Measurements from ENCODE around the gene CES4A. TPM values are rescaled to one million over a fixed set of nuclear protein-coding genes. Genes with fewer than 3 reads are reported as not detected.

CES4A gene
- total and polyA plus RNA-seq, 7 donors = 4.2 to 41.3 (median 6.0) TPM

GRCh38 chr16:67023689-67024088, 35.3 kb downstream of the CES4A start:
- no peak overlapping the region for H3K27ac ChIP-seq
- intact Hi-C loops (cut with DNase I) = no loop called here
- 88 to 96% (median 96%) methylated on average over 1 of the region's 1 CpG for WGBS, 3 donors
- no peak for TF ChIP-seq CTCF (IDR thresholded peaks at IDR 0.05)
- no peaks in the 10 kb centered on the region for H3K36me3 ChIP-seq (ENCODE audit: insufficient read depth in 1 of 2, low read depth in 1 of 2)
- no peak overlapping the region for H3K4me3 ChIP-seq
- no peaks in the 10 kb centered on the region for H3K27me3 ChIP-seq (ENCODE audit: insufficient read depth in 3 of 3, low read length in 2 of 3)
- no peaks in the 10 kb centered on the region for H3K9me3 ChIP-seq
- DNase-seq (no peak), ATAC-seq (no peak)
- H3K4me1 ChIP-seq = peaks cover 5% of the 10 kb centered on the region

- Histone ChIP-seq H3K4me1 (peaks cover 5% of the 10 kb centered on the region), H3K9me3 (no peaks in the 10 kb centered on the region), H3K36me3 (ENCODE audit: insufficient read depth in 1 of 2, low read depth in 1 of 2) (no peaks in the 10 kb centered on the region), H3K4me3 (no peak overlapping the region), H3K27me3 (ENCODE audit: insufficient read depth in 3 of 3, low read length in 2 of 3) (no peaks in the 10 kb centered on the region), H3K27ac (no peak overlapping the region)
- 60 to 70% (median 61%) methylated on average over 4 of the region's 4 CpGs for WGBS, 3 donors
- no peak for TF ChIP-seq CTCF (IDR thresholded peaks at IDR 0.05)
- DNase-seq = no peak
- no peak for ATAC-seq
- intact Hi-C loops (cut with DNase I) = no loop called here
These were observed 36.2 kb downstream of the CES4A start for GRCh38 chr16:67024384-67025209.

GRCh38 chr16:67025210-67025550, 36.8 kb downstream of the CES4A start:
- no peak for DNase-seq
- H3K36me3 ChIP-seq (ENCODE audit: insufficient read depth in 1 of 2, low read depth in 1 of 2) = no peaks in the 10 kb centered on the region
- no peak overlapping the region for H3K27ac ChIP-seq
- H3K9me3 ChIP-seq = no peaks in the 10 kb centered on the region
- peaks cover 7% of the 10 kb centered on the region for H3K4me1 ChIP-seq
- no peak for TF ChIP-seq CTCF (IDR thresholded peaks at IDR 0.05)
- intact Hi-C loops (cut with DNase I) = no loop called here
- ATAC-seq = no peak
- no peak overlapping the region for H3K4me3 ChIP-seq
- no peaks in the 10 kb centered on the region for H3K27me3 ChIP-seq (ENCODE audit: insufficient read depth in 3 of 3, low read length in 2 of 3)

GRCh38 chr16:67026570-67026969, 38.2 kb downstream of the CES4A start:
- ATAC-seq (no peak), DNase-seq (no peak)
- no peak overlapping the region for H3K27ac ChIP-seq
- H3K4me1 ChIP-seq = peaks cover 20% of the 10 kb centered on the region
- peaks cover 0 to 11% of the 10 kb centered on the region in 2 donors for H3K36me3 ChIP-seq (ENCODE audit: insufficient read depth in 1 of 2, low read depth in 1 of 2)
- no peak overlapping the region for H3K4me3 ChIP-seq
- no peaks in the 10 kb centered on the region for H3K27me3 ChIP-seq (ENCODE audit: insufficient read depth in 3 of 3, low read length in 2 of 3)
- intact Hi-C loops (cut with DNase I) = no loop called here
- no peaks in the 10 kb centered on the region for H3K9me3 ChIP-seq
- TF ChIP-seq CTCF (IDR thresholded peaks at IDR 0.05) = no peak
- 82 to 92% (median 91%) methylated on average over 4 of the region's 4 CpGs for WGBS, 3 donors

- Histone ChIP-seq H3K27ac (no peak overlapping the region), H3K4me1 (peaks cover 20% of the 10 kb centered on the region), H3K36me3 (ENCODE audit: insufficient read depth in 1 of 2, low read depth in 1 of 2) (peaks cover 0 to 11% of the 10 kb centered on the region in 2 donors), H3K9me3 (no peaks in the 10 kb centered on the region), H3K27me3 (ENCODE audit: insufficient read depth in 3 of 3, low read length in 2 of 3) (no peaks in the 10 kb centered on the region), H3K4me3 (no peak overlapping the region)
- ATAC-seq = no peak
- WGBS, 3 donors = 73 to 86% (median 75%) methylated on average over 6 of the region's 6 CpGs
- DNase-seq = no peak
- intact Hi-C loops (cut with DNase I) = no loop called here
- TF ChIP-seq CTCF (IDR thresholded peaks at IDR 0.05) = no peak
These were observed 38.7 kb downstream of the CES4A start for GRCh38 chr16:67027046-67027445.
